HepG2 (cell line): ENCODE results near the gene C3orf18. TPM values are rescaled to one million over a fixed set of nuclear protein-coding genes. Genes with fewer than 3 reads are reported as not detected.
A peak's percentile ranks its signal among the peaks of the same experiment; 100 is the strongest.

Experiments used
- ATAD3A ChIP-seq: sonication (generic); formaldehyde crosslinking; IDR thresholded peaks from 2 replicates; pipeline ENCODE4 v1.4.0; 2020; ENCODE audit warnings: missing genetic modification reagents
- ATRX ChIP-seq: sonication (generic); formaldehyde crosslinking; IDR thresholded peaks from 2 replicates; pipeline ENCODE4 v1.4.0; 2020; ENCODE audit warnings: missing genetic modification reagents, borderline replicate concordance
- DNMT1 ChIP-seq: sonication (generic); formaldehyde crosslinking; IDR thresholded peaks from 2 replicates; pipeline ENCODE4 v1.5.1; 2020; ENCODE audit warnings: mild to moderate bottlenecking, missing genetic modification reagents
- ELF4 ChIP-seq: sonication (generic); formaldehyde crosslinking; IDR thresholded peaks from 2 replicates; pipeline ENCODE4 v1.5.0; 2020; ENCODE audit warnings: missing genetic modification reagents, mild to moderate bottlenecking, moderate library complexity, borderline replicate concordance
- FUBP1 ChIP-seq: sonication (generic); formaldehyde crosslinking; IDR thresholded peaks from 2 replicates; pipeline ENCODE4 v1.5.1; 2020; ENCODE audit warnings: missing genetic modification reagents, mild to moderate bottlenecking, borderline replicate concordance
- GTF3A ChIP-seq: sonication (generic); formaldehyde crosslinking; conservative IDR thresholded peaks from 2 replicates; pipeline ENCODE4 v1.4.0; 2020; ENCODE audit warnings: mild to moderate bottlenecking, missing genetic modification reagents
- KLF11 ChIP-seq: IDR thresholded peaks from 2 replicates; pipeline ENCODE4 v1.6.1; 2016; ENCODE audit warnings: missing compliant biosample characterization
- NR1H2 ChIP-seq: sonication (generic); formaldehyde crosslinking; IDR thresholded peaks from 2 replicates; pipeline ENCODE4 v1.8.1; 2022; ENCODE audit warnings: low read depth, missing genetic modification reagents, borderline replicate concordance
- RBAK ChIP-seq: sonication (generic); formaldehyde crosslinking; IDR thresholded peaks from 2 replicates; pipeline ENCODE4 v1.5.1; 2020; ENCODE audit warnings: mild to moderate bottlenecking, missing genetic modification reagents
- SOX13 ChIP-seq, 3 experiments: fragments of 450-650 bp in 1 of 3; sonication (generic) in 1 of 3; formaldehyde crosslinking in 1 of 3; IDR thresholded peaks in 2 of 3; conservative IDR thresholded peaks in 1 of 3; 2 replicates each; pipeline versions ENCODE4 v1.5.0 to v1.6.1; 2016 to 2020; ENCODE audit warnings: antibody characterized with exemption in 1 of 3, mild to moderate bottlenecking in 1 of 3, missing compliant biosample characterization in 1 of 3, missing genetic modification reagents in 1 of 3, moderate library complexity in 1 of 3
- SP4 ChIP-seq: sonication (generic); formaldehyde crosslinking; IDR thresholded peaks from 2 replicates; pipeline ENCODE4 v1.8.1; 2023; ENCODE audit warnings: mild to moderate bottlenecking, missing genetic modification reagents
- XBP1 ChIP-seq: sonication (generic); formaldehyde crosslinking; IDR thresholded peaks from 2 replicates; pipeline ENCODE4 v1.5.0; 2020; ENCODE audit warnings: missing genetic modification reagents
- ZBTB20 ChIP-seq: sonication (generic); formaldehyde crosslinking; IDR thresholded peaks from 2 replicates; pipeline ENCODE4 v1.8.1; 2023; ENCODE audit warnings: missing genetic modification reagents, low read depth, mild to moderate bottlenecking, borderline replicate concordance
- ZBTB38 ChIP-seq: sonication (generic); formaldehyde crosslinking; IDR thresholded peaks from 2 replicates; pipeline ENCODE4 v1.5.1; 2020; ENCODE audit warnings: mild to moderate bottlenecking, missing genetic modification reagents
- ZMAT3 ChIP-seq: sonication (generic); formaldehyde crosslinking; conservative IDR thresholded peaks from 2 replicates; pipeline ENCODE4 v1.7.0; 2021; ENCODE audit warnings: missing genetic modification reagents
- ZNF343 ChIP-seq: sonication (generic); formaldehyde crosslinking; IDR thresholded peaks from 2 replicates; pipeline ENCODE4 v1.4.0; 2020; ENCODE audit warnings: mild to moderate bottlenecking, missing genetic modification reagents
- ZNF496 ChIP-seq: sonication (generic); formaldehyde crosslinking; IDR thresholded peaks from 2 replicates; pipeline ENCODE4 v1.8.1; 2023; ENCODE audit warnings: mild to moderate bottlenecking, moderate library complexity, missing genetic modification reagents; ENCODE audit not compliant: insufficient replicate concordance
- ZNF564 ChIP-seq: sonication (generic); formaldehyde crosslinking; IDR thresholded peaks from 2 replicates; pipeline ENCODE4 v1.8.1; 2023; ENCODE audit warnings: mild to moderate bottlenecking, missing genetic modification reagents
- ZNF580 ChIP-seq: IDR thresholded peaks from 2 replicates; pipeline ENCODE4 v1.6.1; 2016; ENCODE audit warnings: low read depth, borderline replicate concordance
- ZNF598 ChIP-seq: sonication (generic); formaldehyde crosslinking; IDR thresholded peaks from 2 replicates; pipeline ENCODE4 v1.5.1; 2020; ENCODE audit warnings: mild to moderate bottlenecking, missing genetic modification reagents, borderline replicate concordance
- ZSCAN12 ChIP-seq: sonication (generic); formaldehyde crosslinking; IDR thresholded peaks from 2 replicates; pipeline ENCODE4 v1.9.0; 2021; ENCODE audit warnings: mild to moderate bottlenecking, missing genetic modification reagents
- polyA plus RNA-seq, 8 experiments: library from polyadenylated mRNA; depleted of rRNA in 3 of 8; stranded (reverse) in 7 of 8; unstranded in 1 of 8; fragments of >200 nt; fragmentation: Illumina TruSeq in 4 of 8; extraction: Trizol in 4 of 8; gene quantifications; 2 replicates each; pipeline versions ENCODE4 v1.2.1 to v1.2.3, GENCODE V29; 2011 to 2016; ENCODE audit warnings: low read depth in 4 of 8, missing spikeins in 1 of 8, mixed read lengths in 1 of 8; ENCODE audit not compliant: insufficient read depth in 1 of 8
- total RNA-seq, 5 experiments: library from RNA; depleted of rRNA; stranded (reverse); fragments of >200 nt; fragmentation: Illumina TruSeq; extraction: Trizol; gene quantifications; 2 replicates each; pipeline ENCODE4 v1.2.3, GENCODE V29; 2016; ENCODE audit warnings: low read depth in 1 of 5
- TF ChIP-seq, protein P1 (sequence below): sonication (generic); formaldehyde crosslinking; IDR thresholded peaks from 2 replicates; pipeline ENCODE4 v1.4.0; 2020; ENCODE audit warnings: low read depth, missing genetic modification reagents
- TF ChIP-seq, protein P2 (sequence below): sonication (generic); formaldehyde crosslinking; IDR thresholded peaks from 2 replicates; pipeline ENCODE4 v1.4.0; 2020; ENCODE audit warnings: missing genetic modification reagents

Gene C3orf18
- total and polyA plus RNA-seq, 2 of the 13 experiments (the other 11 are each of a cell fraction or from before 2014, with no cell fraction given), result 1.6 to 4.8 TPM

DNA sequence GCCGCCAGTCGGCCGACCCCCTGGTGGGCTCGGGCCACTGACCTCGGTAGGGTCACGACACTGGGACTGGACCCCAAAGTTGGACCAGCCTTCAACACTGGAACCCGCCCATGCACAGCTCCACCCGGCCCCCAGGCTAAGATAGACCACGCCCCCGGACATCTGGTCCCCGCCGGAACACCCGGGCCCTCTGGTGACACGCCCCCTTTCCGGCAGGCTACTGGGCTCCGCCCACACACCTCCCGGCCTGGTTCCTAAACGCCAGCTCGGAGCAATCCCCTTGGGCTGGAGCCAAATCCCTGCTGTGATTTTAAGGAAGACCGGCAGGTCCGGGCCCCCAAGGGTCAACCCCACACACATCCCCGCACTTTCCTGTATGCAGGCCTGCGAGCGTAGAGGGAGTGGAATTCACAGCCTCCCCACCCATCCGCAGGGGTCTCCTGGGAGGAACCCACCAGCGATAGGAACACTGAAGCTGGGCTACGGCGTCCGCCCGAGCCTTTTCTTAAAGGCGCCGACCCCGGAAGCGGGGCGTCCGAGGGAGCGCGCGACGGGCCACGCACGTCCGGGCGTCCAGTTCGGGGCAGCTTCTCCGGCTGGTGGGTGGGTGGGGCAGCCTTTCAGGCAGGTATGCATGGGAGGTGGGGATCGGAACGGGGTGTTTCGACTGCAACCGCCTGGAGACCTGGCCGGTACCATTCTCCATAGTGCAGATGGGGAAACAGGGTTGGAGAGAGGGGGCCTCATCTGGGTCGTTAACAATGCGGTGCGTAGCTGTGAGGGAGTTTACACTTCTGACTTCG, 1.6 kb upstream of the C3orf18 start, which contains the start of gene HEMK1 (continued):
- TF ChIP-seq FUBP1 (CRISPR knock-in tag) (no peak), SOX13 (IDR thresholded peaks at IDR 0.05) (no peak), SOX13 (CRISPR knock-in tag; conservative IDR thresholded peaks at IDR 0.05 in 1 of 2, IDR thresholded peaks at IDR 0.05 in 1 of 2) (peak in 1 of 2 experiments; percentile 46; a peak in 1 of 4 replicates), ZNF343 (CRISPR knock-in tag) (0 out of 2 replicates have a peak, but pooled peaks have one; percentile 40), ZSCAN12 (CRISPR knock-in tag) (no peak), ZNF580 (CRISPR knock-in tag) (peak; percentile 85; the same call in 1 of the 2 replicates), ATAD3A (no peak), SP4 (CRISPR knock-in tag) (peak; percentile 81), ELF4 (CRISPR knock-in tag) (no peak), ZNF496 (CRISPR knock-in tag) (no peak), GTF3A (0 out of 2 replicates have a peak, but pooled peaks have one; percentile 61), NR1H2 (CRISPR knock-in tag) (no peak), ZBTB20 (peak; percentile 42; the same call in 1 of the 2 replicates), ZMAT3 (CRISPR knock-in tag) (no peak), RBAK (no peak), ATRX (CRISPR knock-in tag) (no peak), ZBTB38 (CRISPR knock-in tag) (no peak), ZNF598 (CRISPR knock-in tag) (peak; percentile 24; the same call in 1 of the 2 replicates), ZNF564 (peak; percentile 44; the same call in 1 of the 2 replicates), KLF11 (CRISPR knock-in tag) (0 out of 2 replicates have a peak, but pooled peaks have one; percentile 36), DNMT1 (0 out of 2 replicates have a peak, but pooled peaks have one; percentile 42), XBP1 (no peak)
- TF ChIP-seq, protein P1, sequence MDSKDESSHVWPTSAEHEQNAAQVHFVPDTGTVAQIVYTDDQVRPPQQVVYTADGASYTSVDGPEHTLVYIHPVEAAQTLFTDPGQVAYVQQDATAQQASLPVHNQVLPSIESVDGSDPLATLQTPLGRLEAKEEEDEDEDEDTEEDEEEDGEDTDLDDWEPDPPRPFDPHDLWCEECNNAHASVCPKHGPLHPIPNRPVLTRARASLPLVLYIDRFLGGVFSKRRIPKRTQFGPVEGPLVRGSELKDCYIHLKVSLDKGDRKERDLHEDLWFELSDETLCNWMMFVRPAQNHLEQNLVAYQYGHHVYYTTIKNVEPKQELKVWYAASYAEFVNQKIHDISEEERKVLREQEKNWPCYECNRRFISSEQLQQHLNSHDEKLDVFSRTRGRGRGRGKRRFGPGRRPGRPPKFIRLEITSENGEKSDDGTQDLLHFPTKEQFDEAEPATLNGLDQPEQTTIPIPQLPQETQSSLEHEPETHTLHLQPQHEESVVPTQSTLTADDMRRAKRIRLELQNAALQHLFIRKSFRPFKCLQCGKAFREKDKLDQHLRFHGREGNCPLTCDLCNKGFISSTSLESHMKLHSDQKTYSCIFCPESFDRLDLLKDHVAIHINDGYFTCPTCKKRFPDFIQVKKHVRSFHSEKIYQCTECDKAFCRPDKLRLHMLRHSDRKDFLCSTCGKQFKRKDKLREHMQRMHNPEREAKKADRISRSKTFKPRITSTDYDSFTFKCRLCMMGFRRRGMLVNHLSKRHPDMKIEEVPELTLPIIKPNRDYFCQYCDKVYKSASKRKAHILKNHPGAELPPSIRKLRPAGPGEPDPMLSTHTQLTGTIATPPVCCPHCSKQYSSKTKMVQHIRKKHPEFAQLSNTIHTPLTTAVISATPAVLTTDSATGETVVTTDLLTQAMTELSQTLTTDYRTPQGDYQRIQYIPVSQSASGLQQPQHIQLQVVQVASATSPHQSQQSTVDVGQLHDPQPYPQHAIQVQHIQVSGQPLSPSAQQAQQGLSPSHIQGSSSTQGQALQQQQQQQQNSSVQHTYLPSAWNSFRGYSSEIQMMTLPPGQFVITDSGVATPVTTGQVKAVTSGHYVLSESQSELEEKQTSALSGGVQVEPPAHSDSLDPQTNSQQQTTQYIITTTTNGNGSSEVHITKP (CRISPR knock-in tag), result 0 out of 2 replicates have a peak, but pooled peaks have one; percentile 68
- TF ChIP-seq, protein P2, sequence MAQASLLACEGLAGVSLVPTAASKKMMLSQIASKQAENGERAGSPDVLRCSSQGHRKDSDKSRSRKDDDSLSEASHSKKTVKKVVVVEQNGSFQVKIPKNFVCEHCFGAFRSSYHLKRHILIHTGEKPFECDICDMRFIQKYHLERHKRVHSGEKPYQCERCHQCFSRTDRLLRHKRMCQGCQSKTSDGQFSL (CRISPR knock-in tag), result no peak
